Left ventricle myocardium inferior (tissue), 1 donor: Measurements from ENCODE around the gene BTN3A1. TPM values are rescaled to one million over a fixed set of nuclear protein-coding genes. Genes with fewer than 3 reads are reported as not detected.
"Not testable (repeated sequence)": the region's sequence is repeated elsewhere in the genome, so short reads cannot be mapped to it uniquely, and the experiment has no call there.

ENCODE experiments used
- DNase-seq: peaks from one replicate; pipeline ENCODE4 v3.0.0-alpha.2; 2020
- H3K27ac ChIP-seq: fragments of 200-600 bp; replicated peaks from 2 replicates; pipeline ENCODE4 v1.8.0; 2021
- H3K27me3 ChIP-seq: fragments of 200-600 bp; 2 replicates; pipeline ENCODE4 v1.8.0; 2021; ENCODE audit warnings: low read depth
- H3K36me3 ChIP-seq: fragments of 200-600 bp; 2 replicates; pipeline ENCODE4 v1.8.0; 2021
- H3K4me1 ChIP-seq: fragments of 200-600 bp; 2 replicates; pipeline ENCODE4 v1.8.0; 2021
- H3K4me3 ChIP-seq: fragments of 200-600 bp; 2 replicates; pipeline ENCODE4 v1.8.0; 2021; ENCODE audit warnings: mild to moderate bottlenecking, moderate library complexity
- H3K9me3 ChIP-seq: fragments of 200-600 bp; replicated peaks from 2 replicates; pipeline ENCODE4 v1.8.0; 2021
- CTCF ChIP-seq: fragments of 200-600 bp; IDR thresholded peaks from 2 replicates; pipeline ENCODE4 v1.8.0; 2021; ENCODE audit warnings: antibody characterized with exemption, mild to moderate bottlenecking, borderline replicate concordance
- intact Hi-C: fragments of 100-400 bp; cut with micrococcal nuclease; formaldehyde crosslinking; loops from one replicate; pipeline ENCODE4 v1.11.0; 2022
- total RNA-seq: library from RNA; stranded (reverse); fragmentation: NEBNext Ultra II Directional; extraction: Animal tissue kit (Norgen Biotek cat#: 25700); gene quantifications from one replicate; pipeline ENCODE4 v1.2.1, GENCODE V29; 2021
- donor health status: DM: no; HTN: yes; CAD: no; lungs with severe emphysema.

Gene BTN3A1
- total RNA-seq, 1 donor from 2014 or later, result 9.7 TPM

DNA sequence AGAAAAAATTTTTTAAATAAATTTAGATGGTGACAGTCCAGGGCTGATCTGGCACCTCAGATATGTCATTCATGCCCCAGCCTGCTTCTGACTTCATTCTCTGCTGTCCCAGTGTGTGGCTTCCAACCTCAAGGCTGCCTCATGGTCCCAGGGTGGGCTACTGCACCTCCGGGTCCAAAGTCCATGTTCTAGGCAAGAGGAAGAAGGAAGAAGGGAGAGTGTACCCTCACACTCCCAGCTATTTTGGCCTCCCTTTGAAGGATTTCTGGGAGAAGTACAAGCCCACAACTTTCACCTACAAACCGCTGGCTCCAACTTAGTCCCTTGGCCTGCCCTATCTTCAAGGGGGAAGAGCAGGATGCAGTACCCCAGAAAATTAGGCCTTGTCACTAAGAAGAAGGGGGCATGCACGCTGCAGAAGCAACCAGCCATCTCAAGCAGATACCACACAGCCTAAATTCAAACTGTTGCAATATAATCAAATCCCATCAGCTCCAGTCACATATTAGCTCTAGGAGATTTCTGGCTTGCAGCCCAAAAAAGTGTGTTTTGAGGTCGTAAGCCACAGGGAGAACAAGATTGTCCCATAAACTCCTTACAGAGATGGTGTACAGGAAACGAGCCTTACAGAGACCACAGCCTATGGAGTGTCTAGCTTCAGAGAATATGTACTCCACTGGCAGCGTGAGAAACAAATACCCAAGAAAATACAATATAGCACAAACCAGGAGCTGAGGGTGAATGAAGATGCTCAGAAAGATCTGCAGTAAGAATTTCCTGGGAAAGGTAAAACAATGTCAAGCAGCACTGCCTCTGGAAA is 38.0 kb upstream of the BTN3A1 start:
- H3K36me3 ChIP-seq, result peaks cover 1% of the 10 kb centered on the region
- no peak for TF ChIP-seq CTCF
- no peaks in the 10 kb centered on the region for H3K27me3 ChIP-seq
- intact Hi-C loops, result no loop called here
- H3K27ac ChIP-seq, result peak overlapping the region; percentile 88
- peaks cover 27% of the 10 kb centered on the region for H3K4me1 ChIP-seq
- peak overlapping the region; percentile 73 for H3K4me3 ChIP-seq
- no peaks in the 10 kb centered on the region for H3K9me3 ChIP-seq
- no peak for DNase-seq

DNA sequence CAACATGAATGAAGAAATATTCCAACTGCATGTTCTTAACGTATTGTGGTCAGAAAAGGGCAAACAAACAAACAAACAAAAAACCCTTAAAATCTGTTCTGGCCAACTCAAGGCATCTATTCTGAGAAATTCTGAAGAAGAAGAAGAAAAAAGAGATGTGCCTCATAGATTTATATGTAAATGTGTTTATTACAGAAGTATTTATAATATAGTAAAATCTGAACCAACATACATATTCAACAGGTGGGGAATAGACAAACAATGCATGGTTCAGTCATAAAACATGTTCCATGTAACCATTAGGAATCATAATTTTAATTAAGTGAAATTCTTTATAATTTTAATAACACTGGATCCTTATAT is 36.5 kb upstream of the BTN3A1 start:
- Histone ChIP-seq H3K4me3 (peak overlapping the region; percentile 73), H3K27ac (peak overlapping the region; percentile 88)
- intact Hi-C loops, result no loop called here

GRCh38 chr6:26366504-26366903 is 35.6 kb upstream of the BTN3A1 start:
- no peak for TF ChIP-seq CTCF
- H3K36me3 ChIP-seq, result peaks cover 17% of the 10 kb centered on the region
- peaks cover 27% of the 10 kb centered on the region for H3K4me1 ChIP-seq
- no peaks in the 10 kb centered on the region for H3K9me3 ChIP-seq
- intact Hi-C loops, result no loop called here
- no peak overlapping the region for H3K27ac ChIP-seq
- no peak for DNase-seq
- H3K27me3 ChIP-seq, result no peaks in the 10 kb centered on the region
- peak overlapping the region; percentile 73 for H3K4me3 ChIP-seq

More for the DNA sequence above, 36.5 kb upstream of the BTN3A1 start:
- DNase-seq, result no peak
- Histone ChIP-seq H3K36me3 (peaks cover 14% of the 10 kb centered on the region), H3K4me1 (peaks cover 27% of the 10 kb centered on the region), H3K9me3 (no peaks in the 10 kb centered on the region), H3K27me3 (no peaks in the 10 kb centered on the region)
- TF ChIP-seq CTCF, result no peak

DNA sequence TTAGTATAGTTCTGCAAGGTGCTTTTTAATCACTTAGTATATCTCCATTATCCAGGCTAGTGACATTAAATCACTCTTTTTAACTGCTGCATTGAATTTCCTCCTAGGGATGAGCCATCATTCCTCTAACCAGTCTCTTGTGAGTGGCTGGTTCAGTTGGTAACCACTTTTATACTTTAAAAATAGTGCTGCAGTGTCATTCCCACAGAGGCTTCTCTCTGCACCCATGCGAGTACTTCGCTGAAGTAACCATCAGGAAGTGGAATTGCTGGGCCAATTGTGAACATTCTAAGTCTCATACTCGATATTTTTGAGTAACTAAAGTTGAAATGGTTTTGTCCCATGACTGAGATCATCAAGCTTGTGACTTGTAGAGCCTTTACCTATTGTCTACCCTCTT is 35.0 kb upstream of the BTN3A1 start:
- H3K4me3 ChIP-seq, result peak overlapping the region; percentile 73
- no peak for TF ChIP-seq CTCF
- H3K27ac ChIP-seq, result no peak overlapping the region
- intact Hi-C loops, result no loop called here
- no peaks in the 10 kb centered on the region for H3K27me3 ChIP-seq
- DNase-seq, result no peak
- peaks cover 27% of the 10 kb centered on the region for H3K4me1 ChIP-seq
- H3K9me3 ChIP-seq, result no peaks in the 10 kb centered on the region
- H3K36me3 ChIP-seq, result peaks cover 17% of the 10 kb centered on the region

DNA sequence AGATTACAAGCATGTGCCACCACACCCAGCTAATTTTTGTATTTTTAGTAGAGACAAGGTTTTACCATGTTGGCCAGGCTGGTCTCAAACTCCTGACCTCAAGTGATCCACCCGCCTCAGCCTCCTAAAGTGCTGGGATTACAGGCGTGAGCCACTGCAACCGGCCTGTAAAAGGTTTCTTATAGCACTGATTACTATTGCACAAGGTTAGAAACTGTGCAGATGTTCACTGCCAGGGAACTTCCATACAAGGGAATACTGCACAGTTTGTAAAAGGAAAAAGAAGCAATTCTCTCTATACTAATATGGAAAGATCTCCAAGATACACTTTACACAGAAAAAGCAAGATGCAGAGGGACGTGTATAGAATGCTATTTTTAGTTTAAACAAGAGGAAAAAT is 30.3 kb upstream of the BTN3A1 start:
- peaks cover 35% of the 10 kb centered on the region for H3K36me3 ChIP-seq
- not testable (repeated sequence) for H3K4me3 ChIP-seq

More for the DNA sequence above, 30.3 kb upstream of the BTN3A1 start:
- intact Hi-C loops, DNase-seq, H3K4me1 ChIP-seq, H3K9me3 ChIP-seq, H3K27ac ChIP-seq, H3K27me3 ChIP-seq: not testable (repeated sequence)
